ENCODE results near the gene PLB1. TPM values are rescaled to one million over a fixed set of nuclear protein-coding genes. Genes with fewer than 3 reads are reported as not detected.

The PLB1 gene
- total and polyA plus RNA-seq, 9 of the 15 experiments (the other 6 are each of a cell fraction or from before 2014, with no cell fraction given), result 0.01 to 0.09 (median 0.07) TPM; not detected in 2

- intact Hi-C loops (cut with micrococcal nuclease) (no loop called here), in situ Hi-C loops (cut with MboI) (no loop called here)
- ATAC-seq (no peak), FAIRE-seq (no peak), DNase-seq (ENCODE audit: extremely low read depth in 1 of 4, low spot score in 3 of 4) (no peak)
- H2AFZ ChIP-seq (ENCODE audit: low read depth, low read length), result no peak overlapping the region
- 4% methylated on average over 5 of the region's 5 CpGs for WGBS (ENCODE audit: insufficient coverage, low coverage, missing lambda C conversion rate)
- peaks cover 13% of the 10 kb centered on the region; the same call in 1 of the 2 replicates for H4K20me1 ChIP-seq (replicated peaks; ENCODE audit: control insufficient read depth, insufficient read depth, low read length)
- peaks cover 8% of the 10 kb centered on the region in 2 experiments for H3K4me1 ChIP-seq (replicated peaks in 1 of 2; ENCODE audit: control insufficient read depth in 2 of 2, insufficient read depth in 2 of 2, low read length in 2 of 2)
- no peak overlapping the region for H3K27ac ChIP-seq (ENCODE audit: extremely low read depth, low read depth, low read length)
- H3K9ac ChIP-seq (ENCODE audit: insufficient read depth in 1 of 2, low read depth in 2 of 2, low read length in 2 of 2), result no peak overlapping the region
- peaks cover 19 to 64% of the 10 kb centered on the region in 2 experiments; a peak in 4 of 5 replicates for H3K27me3 ChIP-seq (ENCODE audit: control insufficient read depth in 2 of 2, insufficient read depth in 2 of 2, low read length in 2 of 2)
- no peak overlapping the region for H3K4me3 ChIP-seq
- no peaks in the 10 kb centered on the region for H3K79me2 ChIP-seq (ENCODE audit: control insufficient read depth, insufficient read depth, low read length)
- H3K9me3 ChIP-seq (replicated peaks; ENCODE audit: control insufficient read depth, insufficient read depth, low read depth, low read length), result no peaks in the 10 kb centered on the region
- CTCF ChIA-PET (ENCODE audit: low intra/inter-chr PET ratio), result no interaction called here
- BruUV-seq (replicated peaks), result no TSS peak
- no peak overlapping the region for H3K4me2 ChIP-seq (ENCODE audit: insufficient read depth, low read length)
- TF ChIP-seq HNRNPLL (IDR thresholded peaks at IDR 0.05; ENCODE audit: low read depth, low read length, poor library complexity, severe bottlenecking) (no peak), TAF1 (IDR thresholded peaks at IDR 0.05; ENCODE audit: control insufficient read depth, extremely low read depth, insufficient read depth, low read length, severe bottlenecking) (no peak), SAP30 (IDR thresholded peaks at IDR 0.05; ENCODE audit: borderline replicate concordance, insufficient read depth, low read depth, low read length, poor library complexity, severe bottlenecking) (no peak), MCM5 (IDR thresholded peaks at IDR 0.05; ENCODE audit: low read depth) (no peak)
- H3K9me1 ChIP-seq (ENCODE audit: control insufficient read depth, insufficient read depth, low read length), result no peaks in the 10 kb centered on the region
- POLR2A ChIA-PET, result interaction anchor here (0.6 to 1.3 kb wide), 2 partner anchors 12 to 37 kb away, joined by 3 to 7 read pairs; no protein-coding TSS in a partner anchor
- H3K36me3 ChIP-seq (ENCODE audit: control insufficient read depth, insufficient read depth, low read length), result no peaks in the 10 kb centered on the region
Measured at GRCh38 chr2:28523902-28524301, 28.0 kb downstream of the PLB1 start.

GRCh38 chr2:28525481-28525880 lies 29.6 kb downstream of the PLB1 start:
- intact Hi-C loops (cut with micrococcal nuclease) (no loop called here), in situ Hi-C loops (cut with MboI) (no loop called here)
- Histone ChIP-seq H4K20me1 (replicated peaks; ENCODE audit: control insufficient read depth, insufficient read depth, low read length) (peaks cover 13% of the 10 kb centered on the region; the same call in 1 of the 2 replicates), H3K4me1 (replicated peaks in 1 of 2; ENCODE audit: control insufficient read depth in 2 of 2, insufficient read depth in 2 of 2, low read length in 2 of 2) (peaks cover 8% of the 10 kb centered on the region in 2 experiments), H3K27me3 (ENCODE audit: control insufficient read depth in 2 of 2, insufficient read depth in 2 of 2, low read length in 2 of 2) (peaks cover 16 to 68% of the 10 kb centered on the region in 2 experiments; a peak in 4 of 5 replicates), H3K9ac (ENCODE audit: insufficient read depth in 1 of 2, low read depth in 2 of 2, low read length in 2 of 2) (no peak overlapping the region), H3K79me2 (ENCODE audit: control insufficient read depth, insufficient read depth, low read length) (no peaks in the 10 kb centered on the region), H3K4me2 (ENCODE audit: insufficient read depth, low read length) (no peak overlapping the region), H3K4me3 (no peak overlapping the region), H3K27ac (ENCODE audit: extremely low read depth, low read depth, low read length) (no peak overlapping the region), H3K9me3 (replicated peaks; ENCODE audit: control insufficient read depth, insufficient read depth, low read depth, low read length) (no peaks in the 10 kb centered on the region), H3K36me3 (ENCODE audit: control insufficient read depth, insufficient read depth, low read length) (no peaks in the 10 kb centered on the region), H3K9me1 (ENCODE audit: control insufficient read depth, insufficient read depth, low read length) (no peaks in the 10 kb centered on the region), H2AFZ (ENCODE audit: low read depth, low read length) (no peak overlapping the region)
- no peak for DNase-seq (ENCODE audit: extremely low read depth in 1 of 4, low spot score in 3 of 4)
- POLR2A ChIA-PET, result no interaction called here
- 5% methylated on average over 2 of the region's 2 CpGs for WGBS (ENCODE audit: insufficient coverage, low coverage, missing lambda C conversion rate)
- no peak for ATAC-seq
- FAIRE-seq, result no peak
- no TSS peak for BruUV-seq (replicated peaks)
- CTCF ChIA-PET (ENCODE audit: low intra/inter-chr PET ratio), result no interaction called here
- TF ChIP-seq SRSF7 (optimal IDR thresholded peaks at IDR 0.05; ENCODE audit: low read depth, low read length), result no peak
- TF ChIP-seq IFI16 (CRISPR knock-in tag; IDR thresholded peaks at IDR 0.05), result no peak
- TF ChIP-seq EWSR1 (IDR thresholded peaks at IDR 0.05; ENCODE audit: borderline replicate concordance, low read depth, partially characterized antibody), result no peak
- TF ChIP-seq CREBBP (IDR thresholded peaks at IDR 0.05; ENCODE audit: low read depth, low read length), result no peak
- no peak for TF ChIP-seq ZNF174 (CRISPR knock-in tag; IDR thresholded peaks at IDR 0.05)
- TF ChIP-seq HMG20A (CRISPR knock-in tag; conservative IDR thresholded peaks at IDR 0.05), result no peak
- no peak for TF ChIP-seq RAD51 (IDR thresholded peaks at IDR 0.05; ENCODE audit: borderline replicate concordance, low read depth)
- TF ChIP-seq RFX1 (IDR thresholded peaks at IDR 0.05), result no peak
- TF ChIP-seq HBP1 (CRISPR knock-in tag; IDR thresholded peaks at IDR 0.05), result no peak
- no peak for TF ChIP-seq HSF4 (CRISPR knock-in tag; IDR thresholded peaks at IDR 0.05; ENCODE audit: borderline replicate concordance)
- no peak for TF ChIP-seq JUND (IDR thresholded peaks at IDR 0.05; ENCODE audit: borderline replicate concordance, low read depth, low read length)
- no peak for TF ChIP-seq JUND (tag; IDR thresholded peaks at IDR 0.05; ENCODE audit: borderline replicate concordance, low read depth, low read length)

Data from K562 (cell line).